ENCODE measurements around the gene PLSCR4.

- no peak for TF ChIP-seq CTCF (IDR thresholded peaks at IDR 0.05; ENCODE audit: low read depth, low read length, missing input control)
- no peak for TF ChIP-seq HNF4A (conservative IDR thresholded peaks at IDR 0.05)
- no peak for TF ChIP-seq MAX (IDR thresholded peaks at IDR 0.05)
- TF ChIP-seq FOXA1 (IDR thresholded peaks at IDR 0.05), result no peak
- TF ChIP-seq JUND (IDR thresholded peaks at IDR 0.05), result no peak
- no peak for TF ChIP-seq TAF1 (conservative IDR thresholded peaks at IDR 0.05)
- no peak for TF ChIP-seq REST (IDR thresholded peaks at IDR 0.05)
- TF ChIP-seq YY1 (IDR thresholded peaks at IDR 0.05), result no peak
- no peak for TF ChIP-seq RAD21 (IDR thresholded peaks at IDR 0.05)
- no peak for TF ChIP-seq ZBTB33 (IDR thresholded peaks at IDR 0.05)
- no peak for TF ChIP-seq GABPA (IDR thresholded peaks at IDR 0.05 in 1 of 2, conservative IDR thresholded peaks at IDR 0.05 in 1 of 2)
- no peak for TF ChIP-seq ATF3 (IDR thresholded peaks at IDR 0.05)
- TF ChIP-seq HNF4G (IDR thresholded peaks at IDR 0.05), result no peak
- no peak for TF ChIP-seq RXRA (IDR thresholded peaks at IDR 0.05)
Measured at GRCh38 chr3:146166826-146167225, 84.1 kb downstream of the PLSCR4 start.
